ENCODE data around the gene VEGFA.
"Not testable (repeated sequence)": the region's sequence is repeated elsewhere in the genome, so short reads cannot be mapped to it uniquely, and the experiment has no call there.

The VEGFA gene

DNA sequence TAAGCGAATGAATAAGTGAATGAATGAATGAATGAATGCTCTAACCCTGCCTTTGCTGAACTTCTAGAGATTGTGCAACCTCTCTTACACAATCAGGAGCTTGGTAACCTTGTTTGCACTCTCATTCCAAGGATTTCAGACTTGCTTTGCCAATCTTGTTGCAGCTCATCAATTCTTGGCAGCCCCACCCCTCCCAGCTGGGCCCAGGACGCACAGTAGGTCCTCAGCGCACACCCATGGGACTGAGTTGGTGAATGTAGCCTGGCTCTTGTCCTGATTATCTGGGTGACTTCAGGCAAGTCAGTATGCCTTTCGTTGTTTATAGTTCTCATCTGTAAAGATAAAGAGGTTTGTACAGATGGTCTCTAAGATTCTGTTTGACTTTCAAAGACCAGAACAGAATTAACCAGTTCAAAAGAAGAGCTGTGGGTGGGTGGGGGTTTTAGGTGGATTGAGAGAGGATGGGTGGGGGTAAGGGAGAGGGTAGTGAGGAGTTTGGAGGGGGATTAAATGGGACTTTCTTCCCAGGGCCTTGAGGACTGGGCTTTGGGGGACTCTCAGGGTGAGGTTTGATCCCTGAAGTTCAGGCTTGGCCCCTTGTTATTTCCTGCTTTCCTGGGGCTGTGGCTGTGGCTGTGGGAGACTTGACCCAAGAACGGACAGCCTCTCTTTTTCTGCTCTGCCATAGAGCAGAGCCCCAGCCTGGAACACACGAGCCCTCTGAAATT lies 33.2 kb downstream of the VEGFA start:
- DNase-seq (ENCODE audit: low spot score), result no peak

- DNase-seq (ENCODE audit: low spot score), result no peak
These were observed 34.0 kb downstream of the VEGFA start for GRCh38 chr6:43803783-43804549.

DNA sequence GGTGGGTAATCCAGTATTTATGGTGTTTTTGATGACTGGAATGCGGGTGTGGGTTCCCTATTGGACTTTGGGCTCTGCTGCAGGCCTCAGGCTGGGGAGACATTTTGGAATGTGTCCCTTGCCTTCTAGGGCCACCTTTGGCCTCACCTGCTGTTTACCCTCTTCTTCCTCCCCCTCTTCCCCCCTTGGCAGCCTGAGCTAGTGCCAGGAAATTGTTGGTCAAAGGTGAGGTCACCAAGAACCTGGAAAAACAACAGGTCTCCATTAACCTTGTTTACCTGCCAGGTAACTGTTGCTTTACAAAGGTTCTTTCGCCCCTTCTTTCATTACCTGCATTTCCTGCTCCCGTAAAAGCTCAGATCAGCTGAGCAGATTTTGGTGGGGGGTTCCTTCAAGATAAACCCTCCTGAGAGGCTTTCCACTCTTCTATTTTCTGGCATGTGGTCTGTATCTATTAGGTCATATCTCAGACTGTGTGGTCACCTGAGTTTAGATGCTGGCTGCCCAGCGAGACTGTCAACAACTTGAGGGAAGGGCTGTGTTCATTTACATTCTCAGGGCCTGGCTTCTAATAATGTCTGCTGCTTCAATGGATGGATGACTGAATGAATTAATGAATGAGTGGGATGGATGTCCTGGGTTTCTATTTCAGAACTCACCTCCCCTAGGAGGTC lies 34.7 kb downstream of the VEGFA start:
- DNase-seq (ENCODE audit: low spot score), result no peak

DNA sequence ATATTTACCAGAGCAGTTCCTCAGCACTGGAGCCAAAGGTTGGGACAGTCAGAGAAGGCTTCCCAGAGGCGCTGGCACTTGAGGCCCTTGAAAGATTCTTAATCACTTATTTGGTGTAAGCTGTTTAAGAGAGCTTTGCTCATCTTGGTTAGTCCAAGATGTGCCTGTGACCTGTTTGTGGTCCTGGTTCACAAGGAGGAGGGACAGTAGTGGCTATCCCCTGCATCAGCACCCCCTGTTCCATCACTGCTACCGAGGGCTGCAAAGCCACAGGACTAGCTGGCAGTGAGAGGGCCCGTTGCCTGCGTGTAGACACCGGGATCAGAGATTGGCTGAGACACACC lies 35.7 kb downstream of the VEGFA start:
- no peak for DNase-seq (ENCODE audit: low spot score)

DNA sequence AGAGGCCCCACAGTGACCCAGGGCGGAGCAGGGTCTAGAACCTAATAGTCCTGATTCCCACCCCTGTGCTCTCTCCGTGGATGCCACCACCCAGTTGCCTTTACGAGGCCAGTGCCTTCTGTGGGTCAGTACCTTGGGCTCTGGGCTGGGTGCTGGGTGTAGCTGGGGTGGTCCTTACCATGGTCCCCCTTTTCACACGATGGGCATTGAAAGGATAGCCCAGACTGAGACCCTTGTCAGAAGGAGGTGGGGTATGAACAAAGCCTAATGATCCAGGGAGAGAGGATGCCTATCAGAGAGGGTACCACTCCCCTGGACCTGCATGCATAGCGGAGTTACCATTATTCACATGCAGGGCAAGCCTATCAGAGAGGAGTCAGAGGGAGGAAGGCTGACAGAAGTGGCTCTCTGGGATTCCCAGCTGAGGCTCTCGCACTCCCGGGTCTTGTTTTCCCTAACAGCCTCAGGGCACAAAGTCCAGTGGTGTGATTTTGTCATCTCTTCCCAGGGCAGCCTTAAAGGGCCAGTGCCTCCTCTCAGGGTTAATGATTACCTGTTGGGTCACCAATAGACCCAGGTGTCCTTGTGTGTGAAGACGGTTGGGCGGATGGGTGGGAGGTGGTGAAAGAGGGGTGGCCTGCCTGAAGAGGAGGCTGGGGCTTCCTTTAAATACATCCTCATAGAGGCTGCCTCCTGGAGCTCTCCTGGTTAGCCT lies 36.2 kb downstream of the VEGFA start:
- DNase-seq (ENCODE audit: low spot score), result no peak

- no peak for DNase-seq (ENCODE audit: low spot score)
These were observed 36.8 kb downstream of the VEGFA start for GRCh38 chr6:43806758-43807227.

- DNase-seq (ENCODE audit: low spot score), result no peak
These were observed 37.4 kb downstream of the VEGFA start for GRCh38 chr6:43807228-43808061.

DNA sequence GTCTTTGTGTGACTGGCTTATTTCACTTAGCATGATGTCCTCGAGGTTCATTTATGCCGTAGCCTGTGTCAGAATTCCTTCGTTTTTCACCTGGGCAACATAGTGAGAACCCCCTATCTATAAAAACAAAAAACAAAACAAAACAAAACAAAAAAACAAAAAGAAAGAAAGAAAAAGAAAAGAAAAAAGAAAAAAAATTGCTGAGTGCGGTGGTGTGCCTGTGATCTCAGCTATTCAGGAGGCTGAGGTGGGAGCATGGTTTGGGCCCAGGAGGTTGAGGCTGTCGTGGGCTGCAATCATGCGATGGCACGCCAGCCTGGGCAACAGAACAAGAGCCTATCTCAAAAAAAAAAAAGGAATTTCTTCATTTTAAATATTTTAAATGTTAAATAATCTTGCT lies 38.4 kb downstream of the VEGFA start:
- no peak for DNase-seq (ENCODE audit: low spot score)

DNA sequence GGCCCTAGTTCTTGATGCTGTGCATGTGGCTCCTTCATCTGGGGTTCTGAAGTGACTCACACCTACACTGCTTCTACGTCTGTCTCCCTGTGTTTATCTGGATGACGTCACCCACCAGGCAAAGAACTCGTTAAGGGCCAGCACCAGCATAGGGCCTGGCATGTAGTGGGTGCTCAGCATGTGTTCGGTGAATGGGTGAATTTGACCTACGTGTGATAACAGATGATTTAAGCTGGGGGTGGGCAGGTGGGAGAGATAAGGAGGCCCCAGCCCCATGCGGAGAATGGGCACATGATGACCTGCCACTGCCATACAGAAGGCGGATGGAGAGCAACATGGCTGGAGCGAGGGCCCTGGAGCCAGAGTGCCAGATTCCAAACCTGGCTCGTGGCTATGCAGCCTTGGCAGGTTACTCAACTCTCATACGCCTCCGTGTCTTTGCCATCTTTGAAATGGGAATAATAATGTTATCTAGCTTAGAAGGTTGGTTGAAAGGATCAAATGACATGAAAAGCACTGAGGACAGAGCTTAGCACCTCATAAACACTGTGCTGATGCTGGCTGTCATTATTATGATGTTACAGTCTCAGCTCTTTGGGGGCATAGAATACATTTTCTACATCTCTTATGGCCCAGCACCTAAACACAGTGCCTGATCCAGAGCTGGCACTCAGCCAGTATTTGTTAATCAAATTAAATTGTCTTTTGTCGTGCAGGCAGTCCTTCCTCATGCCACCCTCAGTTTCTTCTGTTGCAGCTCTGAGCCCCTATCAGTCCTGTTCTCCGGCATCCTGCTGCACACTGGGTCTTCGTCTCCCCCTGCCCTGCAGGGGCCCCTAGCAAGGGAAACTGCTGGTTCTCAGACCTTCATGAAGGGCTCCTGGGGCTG lies 39.6 kb downstream of the VEGFA start:
- no peak for DNase-seq (ENCODE audit: low spot score)

- DNase-seq (ENCODE audit: low spot score), result no peak
These were observed 41.1 kb downstream of the VEGFA start for GRCh38 chr6:43810965-43811732.

DNA sequence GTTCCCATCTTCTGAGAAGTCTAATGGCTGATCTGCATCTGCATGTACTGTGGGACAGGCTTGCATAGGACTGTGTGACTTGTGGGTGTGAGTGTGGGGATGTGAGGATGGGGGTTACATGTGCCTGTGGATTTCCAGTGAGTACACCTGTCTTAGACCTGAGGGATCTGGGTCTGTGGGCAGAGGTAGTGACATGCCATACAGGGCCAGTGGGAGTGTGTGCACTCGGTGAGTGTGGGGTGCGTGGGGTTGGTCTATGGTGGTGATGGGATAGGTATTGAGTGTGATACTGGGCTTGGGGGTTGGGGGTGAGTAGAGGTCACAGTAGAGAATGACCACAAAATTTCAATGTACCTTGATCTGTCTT lies 41.7 kb downstream of the VEGFA start:
- DNase-seq (ENCODE audit: low spot score), result no peak

DNA sequence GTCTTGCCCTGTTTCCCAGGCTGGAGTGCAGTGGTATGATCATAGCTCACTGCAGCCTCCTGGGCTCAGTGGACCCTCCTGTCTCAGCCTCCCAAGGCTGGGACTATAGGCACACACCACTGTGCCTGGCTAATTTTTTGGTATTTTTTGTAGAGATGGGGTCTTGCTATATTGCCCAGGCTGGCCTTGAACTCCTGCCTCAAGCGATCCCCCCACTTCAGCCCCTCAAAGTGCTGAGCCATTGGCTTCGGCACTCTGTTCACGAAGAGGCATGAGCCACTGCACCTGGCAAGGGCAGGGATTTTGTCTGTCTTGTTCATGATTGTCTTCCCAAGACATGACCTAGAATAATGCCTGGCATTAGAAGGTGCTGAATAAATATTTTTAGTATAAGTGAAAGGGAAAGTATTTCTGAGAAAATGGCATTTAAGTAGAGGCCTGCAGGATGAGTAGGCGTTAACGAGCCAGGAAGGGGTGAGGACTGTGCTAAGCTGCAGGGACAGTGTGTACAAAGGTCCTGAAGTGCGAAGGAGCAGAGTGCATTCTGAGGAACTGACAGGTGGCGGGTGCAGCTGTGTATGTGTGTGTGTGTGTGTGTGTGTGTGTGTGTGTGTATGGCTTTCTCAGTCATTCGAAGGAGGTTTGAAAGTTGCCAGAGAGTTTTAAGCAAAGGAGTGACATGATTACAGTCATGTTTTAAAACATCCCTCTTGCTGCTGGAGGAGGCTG lies 43.0 kb downstream of the VEGFA start:
- no peak for DNase-seq (ENCODE audit: low spot score)

GRCh38 chr6:43814111-43814510 lies 44.1 kb downstream of the VEGFA start:
- DNase-seq (ENCODE audit: low spot score), result no peak

GRCh38 chr6:43814865-43815264 lies 44.9 kb downstream of the VEGFA start:
- DNase-seq (ENCODE audit: low spot score), result no peak

GRCh38 chr6:43817192-43817591 lies 47.2 kb downstream of the VEGFA start:
- no peak for DNase-seq (ENCODE audit: low spot score)

GRCh38 chr6:43818973-43819372 lies 49.0 kb downstream of the VEGFA start:
- not testable (repeated sequence) for DNase-seq (ENCODE audit: low spot score)

- no peak for DNase-seq (ENCODE audit: low spot score)
These were observed 49.9 kb downstream of the VEGFA start for GRCh38 chr6:43819958-43820357.

- no peak for DNase-seq (ENCODE audit: low spot score)
These were observed 50.5 kb downstream of the VEGFA start for GRCh38 chr6:43820486-43820885.
